Measurements from ENCODE around the gene TTLL10.

Gene TTLL10

DNA sequence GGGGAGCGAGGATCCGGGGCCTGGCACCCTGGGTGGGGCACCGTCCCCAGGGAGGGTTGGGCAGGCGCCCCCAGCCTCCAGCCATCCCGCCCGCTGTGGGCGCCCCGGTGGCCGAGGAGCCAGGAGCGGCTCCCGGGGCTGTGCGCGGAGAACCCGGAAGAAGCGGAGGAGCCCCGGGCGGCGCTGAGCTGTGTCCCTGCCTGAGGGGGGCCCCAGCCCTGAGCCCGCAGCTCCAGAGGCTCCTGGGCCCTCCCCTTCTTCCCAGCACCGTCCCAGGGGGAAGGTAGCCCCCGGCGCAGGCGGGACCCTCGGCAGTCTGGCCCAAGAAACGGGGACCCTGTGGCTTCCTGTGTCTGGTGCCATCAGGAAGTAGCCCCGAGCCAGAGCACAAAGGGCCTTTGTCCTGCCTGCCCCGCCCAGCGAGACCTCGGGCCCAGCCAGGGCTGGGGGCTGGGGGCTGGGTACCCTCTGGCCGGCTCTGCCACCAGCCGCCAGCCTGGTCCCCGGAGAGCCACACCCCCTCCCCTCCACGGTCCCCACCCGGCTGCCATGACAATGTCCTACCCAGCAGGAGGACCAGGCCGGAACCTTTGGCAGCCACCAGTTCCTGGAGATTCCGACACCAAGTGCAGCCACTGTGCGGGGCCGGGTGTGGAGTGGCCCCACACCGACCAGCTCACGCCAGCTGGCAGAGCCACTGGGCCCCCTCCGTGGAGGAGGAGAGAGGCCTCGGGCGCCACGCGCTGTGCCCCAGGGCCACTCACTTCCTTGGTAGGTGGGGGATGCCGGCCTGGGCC, 15.6 kb upstream of the TTLL10 start:
- DNase-seq (ENCODE audit: low read depth in 2 of 2): no peak

DNA sequence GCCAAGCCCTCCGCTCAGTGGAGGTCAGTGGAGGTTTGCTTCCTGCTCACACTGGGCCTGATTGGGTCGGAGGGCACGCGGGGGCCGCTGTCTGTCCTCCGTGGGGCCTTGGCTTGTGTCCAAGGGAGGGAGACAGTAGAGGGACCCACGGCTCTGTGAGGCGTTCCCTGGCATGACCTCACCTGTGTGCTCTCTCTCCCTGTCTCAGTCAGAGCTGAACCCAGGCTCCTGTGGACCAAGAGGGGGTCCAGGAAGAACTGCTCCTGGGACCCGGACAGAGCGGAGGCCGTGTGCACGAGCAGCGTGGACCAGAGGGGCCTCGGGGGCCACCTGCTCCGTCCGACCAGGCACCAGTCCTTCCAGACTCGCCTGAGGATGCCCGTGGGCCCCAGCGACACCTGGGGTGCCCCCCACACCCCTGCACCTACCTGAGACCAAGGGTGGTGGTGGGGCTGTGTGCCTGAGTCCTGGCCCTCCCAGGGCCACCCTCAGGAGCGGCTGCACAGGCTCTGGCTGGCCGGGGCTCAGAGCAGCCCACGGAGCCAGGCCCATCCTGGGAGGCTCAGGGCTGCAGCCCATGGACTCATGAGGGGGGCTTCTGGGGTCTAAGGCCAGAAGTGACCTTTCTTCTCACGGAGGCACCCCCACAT, 13.3 kb upstream of the TTLL10 start:
- DNase-seq (ENCODE audit: low read depth in 2 of 2): no peak

DNA sequence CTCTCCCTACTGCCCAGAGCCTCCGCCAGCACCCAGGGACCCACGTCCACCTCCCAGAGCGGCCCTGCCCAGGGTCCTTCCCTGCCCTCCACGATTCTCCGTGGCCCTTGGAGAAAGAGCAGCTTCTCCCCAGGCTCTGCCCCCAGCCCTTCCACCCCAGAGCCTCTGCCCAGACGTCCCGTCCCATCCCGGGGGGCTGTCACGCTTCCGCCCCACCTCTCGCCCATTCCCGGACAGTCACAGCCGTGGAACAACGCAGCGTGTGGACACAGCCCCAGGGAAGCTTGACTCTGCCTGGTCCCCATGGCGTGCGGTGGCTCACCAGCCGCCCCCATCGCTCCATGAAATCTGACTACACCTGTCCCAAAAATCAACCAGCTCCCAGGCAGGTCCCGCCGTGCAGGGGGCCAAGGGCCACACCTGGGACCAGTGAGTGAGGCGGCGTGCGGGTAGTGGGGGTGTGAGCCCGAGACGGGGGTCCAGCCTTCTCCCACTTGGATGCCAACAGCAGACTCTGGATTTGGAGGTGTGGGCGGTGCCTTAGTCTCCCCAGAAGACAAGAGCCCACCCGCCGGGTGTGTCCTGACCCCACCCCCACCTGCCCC, 12.5 kb upstream of the TTLL10 start:
- no peak for DNase-seq (ENCODE audit: low read depth in 2 of 2)

DNA sequence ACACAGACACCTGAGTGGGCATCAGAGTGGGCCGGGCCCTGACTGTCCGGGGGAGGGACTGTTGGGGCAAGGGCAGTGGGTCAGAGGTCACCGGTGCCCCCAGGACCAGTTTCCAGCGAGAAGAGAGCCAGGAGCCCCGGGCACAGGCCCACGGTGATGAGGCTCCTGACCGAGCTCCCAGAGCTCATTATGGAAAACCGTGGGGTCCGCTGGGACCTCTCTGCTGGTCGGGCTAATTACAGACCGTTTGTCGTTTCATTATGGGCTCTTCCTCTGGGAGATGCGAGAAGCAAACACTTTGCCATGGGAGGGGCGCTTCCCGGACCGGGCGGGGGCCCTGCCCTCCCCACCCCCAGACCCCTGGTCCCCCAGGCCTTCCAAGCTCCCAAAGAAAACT, 12.0 kb upstream of the TTLL10 start:
- DNase-seq (ENCODE audit: low read depth in 2 of 2): no peak

DNA sequence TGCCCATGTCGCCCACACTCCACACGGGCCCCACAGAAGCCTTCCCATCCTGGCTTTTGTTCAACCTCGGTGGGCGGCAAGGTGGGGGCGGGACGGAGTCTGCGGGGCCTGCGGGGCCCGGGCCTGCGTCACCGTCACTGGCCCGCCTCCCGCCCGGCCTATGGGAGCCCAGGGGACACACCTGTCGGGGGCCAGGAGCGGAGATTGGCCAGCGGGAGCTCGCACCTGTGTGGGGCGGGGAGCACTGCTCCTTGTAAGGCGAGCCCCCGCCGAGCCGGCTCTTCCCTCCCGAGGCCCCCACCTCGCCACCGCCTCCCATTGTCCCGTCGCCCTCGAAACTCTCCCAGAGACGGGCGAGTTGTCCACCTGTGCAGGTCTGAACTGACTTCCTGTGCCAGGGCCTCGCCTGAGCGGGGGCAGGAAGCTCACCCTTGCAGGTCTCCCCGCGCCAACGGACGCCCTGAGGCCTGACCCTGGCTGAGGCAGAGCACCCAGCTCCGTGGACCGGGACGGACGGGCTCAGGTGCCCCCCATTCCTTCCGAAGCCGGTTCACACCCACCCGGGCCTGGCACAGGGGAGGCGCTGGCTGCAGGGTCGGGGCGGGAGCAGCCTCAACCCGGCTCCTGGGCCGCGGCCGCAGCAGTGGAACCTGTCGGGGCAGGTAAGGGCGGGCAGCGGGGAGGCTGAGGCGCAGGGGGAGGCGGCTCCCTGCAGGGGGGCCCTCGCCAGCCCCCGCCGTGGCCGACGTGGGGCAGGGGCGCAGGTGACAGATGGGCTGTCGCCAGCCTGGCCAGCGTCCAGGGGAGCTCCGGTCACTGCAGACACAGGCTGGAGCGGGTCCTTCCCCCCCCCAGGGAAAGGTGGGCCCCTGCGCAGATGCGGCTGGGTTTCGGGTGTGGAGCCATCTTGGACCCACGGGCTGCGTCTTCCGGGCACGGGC, 10.8 kb upstream of the TTLL10 start:
- no peak for DNase-seq (ENCODE audit: low read depth in 2 of 2)

DNA sequence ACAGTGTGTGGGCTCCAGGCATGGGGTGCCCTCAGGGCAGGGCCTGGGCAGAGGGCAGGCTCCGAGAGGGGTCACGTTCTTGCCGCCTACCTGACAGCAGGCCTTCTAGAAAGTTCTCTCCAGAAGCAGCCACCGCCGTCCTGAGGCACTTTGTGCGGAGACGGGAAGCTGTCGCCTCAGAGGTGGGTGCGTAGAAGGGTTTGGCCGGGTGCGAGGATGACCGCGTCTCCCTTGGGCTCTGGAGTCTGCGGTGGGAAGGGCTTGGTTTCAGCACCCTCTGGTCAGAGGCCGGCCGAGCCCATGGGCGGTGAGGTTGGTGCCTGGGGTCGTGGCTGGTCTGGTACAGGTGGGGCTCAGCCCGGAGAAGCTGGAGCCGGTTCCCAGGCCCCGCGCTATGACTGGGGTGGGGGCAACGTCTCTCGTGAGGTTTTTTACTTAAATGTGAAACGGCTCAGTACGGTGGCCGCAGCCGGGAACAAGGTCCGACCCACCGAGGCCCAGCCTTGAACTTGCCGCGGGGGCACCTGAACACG, 10.1 kb upstream of the TTLL10 start:
- DNase-seq (ENCODE audit: low read depth in 2 of 2): no peak

DNA sequence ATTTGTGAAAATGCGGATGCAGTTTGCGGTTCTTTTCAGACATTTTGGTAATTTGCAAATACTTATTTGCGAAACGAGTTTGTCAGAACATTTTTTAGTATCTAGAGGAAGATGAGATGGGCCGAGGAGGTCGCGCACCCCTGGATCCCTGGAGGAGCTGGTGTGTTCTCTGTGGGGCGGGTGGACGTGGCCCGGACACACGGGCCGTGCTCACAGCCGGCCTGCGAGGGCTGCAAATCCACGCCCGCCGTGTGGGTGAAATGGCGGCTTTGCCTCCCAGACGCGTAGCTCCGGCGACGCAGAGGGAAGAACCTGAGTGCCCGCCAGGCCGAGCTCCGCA, 9.3 kb upstream of the TTLL10 start:
- DNase-seq (ENCODE audit: low read depth in 2 of 2): no peak

DNA sequence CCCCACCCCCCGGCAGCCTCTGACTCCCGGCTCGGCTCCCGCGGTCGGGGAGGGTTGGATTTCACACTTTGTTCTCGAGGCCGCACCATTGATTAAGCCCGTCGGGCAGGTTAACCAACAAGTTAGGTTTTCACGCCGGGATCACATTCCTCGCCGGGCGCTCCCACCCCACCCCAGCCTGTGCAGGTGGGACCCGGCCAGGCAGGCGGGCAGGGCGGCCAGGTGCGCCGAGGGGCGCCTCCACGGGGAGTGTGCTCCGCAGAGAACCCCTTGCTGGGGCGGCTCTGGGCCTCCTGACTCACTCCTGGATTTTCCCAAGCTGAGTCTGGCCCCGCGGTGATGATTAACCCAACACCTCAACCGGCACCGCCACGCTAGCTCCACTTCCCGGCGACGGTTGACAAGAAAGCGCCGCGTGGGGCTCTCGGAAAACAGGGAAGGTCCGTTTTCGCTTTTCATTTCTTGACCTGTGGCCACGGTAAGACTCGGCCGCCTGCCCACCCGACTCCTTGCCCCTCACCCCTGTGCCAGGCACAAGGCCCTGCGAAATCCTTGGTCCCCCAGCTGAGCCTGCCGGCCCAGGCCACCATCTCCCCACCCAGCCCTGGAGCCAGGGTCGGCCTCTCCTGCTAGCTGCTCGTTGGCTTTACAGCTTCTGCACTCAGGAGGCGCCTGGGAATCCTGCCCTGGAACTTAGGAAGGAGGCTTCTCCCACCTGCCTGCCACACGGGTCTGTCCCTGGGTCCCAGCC, 8.8 kb upstream of the TTLL10 start:
- no peak for DNase-seq (ENCODE audit: low read depth in 2 of 2)

DNA sequence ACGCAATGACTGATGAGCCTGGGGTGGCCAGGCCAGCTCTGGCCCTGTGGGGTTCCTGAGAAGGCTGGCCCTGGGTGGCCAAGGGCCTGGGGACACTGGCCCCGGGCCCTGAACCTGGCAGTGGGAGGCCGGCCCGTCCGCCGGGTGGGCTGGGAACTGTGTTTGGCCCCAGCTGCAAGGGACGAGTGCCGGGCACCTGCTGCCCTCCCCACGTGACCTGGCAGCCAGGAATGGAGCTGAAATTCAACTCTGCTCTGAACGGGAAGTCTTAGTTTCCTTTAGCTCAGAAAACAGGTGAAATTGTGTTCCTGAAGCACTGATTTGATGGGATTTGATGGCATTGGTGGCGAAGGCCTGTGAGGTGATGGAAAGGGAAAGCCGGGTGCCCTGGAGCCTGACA, 8.2 kb upstream of the TTLL10 start:
- DNase-seq (ENCODE audit: low read depth in 2 of 2): no peak

DNA sequence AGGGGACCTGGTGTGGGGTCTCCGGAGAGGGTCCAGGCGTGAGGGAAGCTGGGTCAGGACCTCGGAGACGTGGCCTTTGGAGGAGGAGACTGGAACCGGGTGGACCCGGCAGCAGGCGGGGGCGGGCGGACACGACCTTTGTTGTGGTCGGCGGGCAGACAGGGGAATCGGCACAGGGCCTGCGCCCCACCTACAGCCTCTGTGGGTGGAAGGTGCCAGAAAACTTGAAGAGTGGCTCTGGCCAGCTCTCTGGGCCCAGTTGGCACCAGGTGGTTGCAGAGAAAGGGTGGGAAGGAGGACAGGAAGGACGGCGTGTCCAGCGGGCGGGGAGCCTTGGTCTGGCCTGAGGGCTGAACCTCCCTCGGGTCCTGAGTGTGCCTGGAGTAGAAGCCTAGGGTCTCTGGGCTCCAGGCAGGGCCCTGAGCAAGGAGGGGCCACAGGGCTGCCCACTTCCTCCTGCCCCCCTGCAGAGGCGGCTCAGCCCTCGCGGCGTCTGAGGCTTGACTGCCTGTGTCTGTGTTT, 7.7 kb upstream of the TTLL10 start:
- DNase-seq (ENCODE audit: low read depth in 2 of 2): no peak

DNA sequence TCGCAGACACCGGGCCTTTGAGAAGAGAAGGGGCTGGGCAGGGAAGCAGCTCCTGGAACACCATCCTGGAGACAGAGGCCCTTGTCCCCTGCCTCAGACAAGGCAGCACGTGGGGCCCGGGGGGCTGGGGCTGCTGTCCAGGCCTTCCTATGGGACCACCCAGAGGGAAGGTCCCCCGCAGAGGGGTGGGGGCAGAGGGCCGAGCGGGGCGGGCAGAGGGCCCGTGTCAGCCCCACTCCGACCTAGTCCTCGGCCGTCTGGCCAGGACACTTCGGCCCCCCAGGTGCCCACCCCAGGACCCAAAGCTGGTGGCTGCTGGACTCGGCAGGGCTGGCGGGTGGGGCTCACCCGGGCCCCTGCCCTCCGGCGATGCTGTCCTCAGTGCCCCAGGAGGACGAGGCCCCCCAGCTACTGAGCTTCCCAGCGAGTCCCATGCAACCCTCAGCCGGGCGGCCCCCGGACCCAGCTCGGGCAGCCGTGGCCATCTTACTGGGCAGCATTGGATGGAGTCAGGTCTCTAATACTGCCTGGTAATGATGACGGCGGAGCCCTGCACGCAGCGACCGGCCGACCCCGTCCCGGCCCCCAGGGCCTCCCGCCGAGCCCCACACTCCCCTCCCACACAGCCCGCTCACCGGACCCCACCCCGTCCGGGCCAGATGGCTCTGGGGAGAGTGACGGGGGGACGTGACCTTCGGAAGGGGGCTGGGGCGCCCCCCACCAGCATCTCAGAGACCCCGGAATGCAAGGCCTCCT, 6.9 kb upstream of the TTLL10 start:
- DNase-seq (ENCODE audit: low read depth in 2 of 2): no peak

DNA sequence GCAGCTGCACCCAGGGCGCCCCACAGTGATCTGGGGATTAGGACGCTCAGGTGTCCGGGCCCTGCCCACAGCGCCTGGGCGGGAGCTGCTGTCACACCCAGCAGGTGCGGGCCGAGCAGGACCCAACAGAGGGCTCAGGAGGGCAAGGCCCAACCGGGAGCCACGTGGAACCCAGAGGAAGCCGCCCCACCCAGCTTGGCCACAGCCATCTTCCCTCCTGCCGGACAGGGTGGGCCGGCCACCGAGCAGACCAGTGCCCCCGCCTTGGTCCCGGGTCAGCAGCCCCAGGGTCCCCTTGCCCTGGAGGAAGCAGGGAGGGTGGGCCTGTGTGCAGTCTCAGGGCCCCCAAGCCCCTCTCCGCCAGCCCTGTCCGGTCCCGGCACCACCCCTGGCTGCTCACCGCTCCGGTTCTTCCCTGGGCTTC, 6.3 kb upstream of the TTLL10 start:
- no peak for DNase-seq (ENCODE audit: low read depth in 2 of 2)

DNA sequence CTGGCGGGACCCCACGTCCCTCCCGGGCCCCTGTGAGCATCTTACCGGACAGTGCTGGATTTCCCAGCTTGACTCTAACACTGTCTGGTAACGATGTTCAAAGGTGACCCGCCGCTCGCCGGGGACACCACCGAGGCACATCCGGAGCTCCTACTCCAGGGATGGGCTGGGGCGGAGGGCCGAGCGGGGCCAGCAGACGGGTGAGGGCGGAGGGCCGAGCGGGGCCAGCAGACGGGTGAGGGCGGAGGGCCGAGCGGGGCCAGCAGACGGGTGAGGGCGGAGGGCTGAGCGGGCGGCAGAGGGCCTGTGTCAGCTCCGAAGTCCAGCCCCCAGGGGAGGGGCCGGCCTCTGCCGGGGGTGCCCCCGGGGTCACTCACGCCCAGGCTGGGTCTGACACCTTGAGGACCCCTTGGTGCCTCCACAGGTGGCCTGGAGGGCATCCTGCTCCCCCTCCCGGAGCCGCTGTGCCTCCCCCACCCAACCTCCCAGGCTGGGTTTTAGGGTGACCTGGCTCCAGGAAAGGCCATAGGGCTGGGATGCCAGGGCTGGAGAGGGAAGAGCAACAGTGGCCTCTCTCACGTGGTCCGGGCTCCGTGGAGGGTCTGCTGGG, 5.7 kb upstream of the TTLL10 start:
- DNase-seq (ENCODE audit: low read depth in 2 of 2): no peak

DNA sequence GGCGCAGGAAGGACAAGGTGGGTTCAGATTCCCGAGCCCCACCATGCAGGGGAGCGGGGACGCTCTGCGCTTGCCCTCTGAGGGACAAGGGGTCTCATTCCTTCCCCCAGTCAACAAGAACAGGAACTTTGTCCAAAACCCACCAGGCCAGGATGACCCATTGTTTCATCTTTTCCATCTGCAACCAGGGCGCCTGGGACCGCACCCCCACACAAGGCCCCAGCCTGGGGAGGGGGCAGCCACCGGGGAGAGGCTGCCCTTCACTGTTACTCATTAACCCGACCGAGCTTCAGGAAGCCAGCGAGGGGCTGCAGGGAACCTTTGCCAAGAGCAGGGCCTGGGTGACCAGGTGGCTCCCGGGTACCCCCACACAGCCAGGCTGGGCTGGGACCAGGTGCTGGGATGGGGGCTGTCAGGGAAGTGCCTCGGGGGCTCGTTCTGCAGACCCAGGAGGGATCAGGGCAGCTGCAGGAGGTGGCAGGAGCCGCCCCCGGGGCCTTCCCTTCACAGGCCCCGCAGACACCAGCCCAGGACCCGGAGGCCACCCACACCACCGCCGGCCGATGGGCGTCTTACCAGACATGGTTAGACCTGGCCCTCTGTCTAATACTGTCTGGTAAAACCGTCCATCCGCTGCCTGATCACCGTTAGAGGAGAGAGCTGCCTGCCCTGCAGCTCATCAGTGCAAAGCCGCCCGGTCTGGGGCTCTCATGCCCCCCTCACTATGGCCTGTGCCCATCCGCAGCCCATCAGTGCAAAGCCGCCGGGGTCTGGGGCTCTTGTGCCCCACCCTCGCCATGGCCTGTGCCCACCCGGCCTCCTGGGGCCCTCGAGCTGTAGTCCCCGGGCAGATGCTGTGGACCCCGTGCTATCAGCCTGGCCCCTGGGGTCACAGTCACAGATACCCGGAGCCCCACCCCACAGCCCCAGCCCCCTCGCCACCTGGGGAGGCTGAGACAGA, 4.9 kb upstream of the TTLL10 start:
- DNase-seq (ENCODE audit: low read depth in 2 of 2): no peak

DNA sequence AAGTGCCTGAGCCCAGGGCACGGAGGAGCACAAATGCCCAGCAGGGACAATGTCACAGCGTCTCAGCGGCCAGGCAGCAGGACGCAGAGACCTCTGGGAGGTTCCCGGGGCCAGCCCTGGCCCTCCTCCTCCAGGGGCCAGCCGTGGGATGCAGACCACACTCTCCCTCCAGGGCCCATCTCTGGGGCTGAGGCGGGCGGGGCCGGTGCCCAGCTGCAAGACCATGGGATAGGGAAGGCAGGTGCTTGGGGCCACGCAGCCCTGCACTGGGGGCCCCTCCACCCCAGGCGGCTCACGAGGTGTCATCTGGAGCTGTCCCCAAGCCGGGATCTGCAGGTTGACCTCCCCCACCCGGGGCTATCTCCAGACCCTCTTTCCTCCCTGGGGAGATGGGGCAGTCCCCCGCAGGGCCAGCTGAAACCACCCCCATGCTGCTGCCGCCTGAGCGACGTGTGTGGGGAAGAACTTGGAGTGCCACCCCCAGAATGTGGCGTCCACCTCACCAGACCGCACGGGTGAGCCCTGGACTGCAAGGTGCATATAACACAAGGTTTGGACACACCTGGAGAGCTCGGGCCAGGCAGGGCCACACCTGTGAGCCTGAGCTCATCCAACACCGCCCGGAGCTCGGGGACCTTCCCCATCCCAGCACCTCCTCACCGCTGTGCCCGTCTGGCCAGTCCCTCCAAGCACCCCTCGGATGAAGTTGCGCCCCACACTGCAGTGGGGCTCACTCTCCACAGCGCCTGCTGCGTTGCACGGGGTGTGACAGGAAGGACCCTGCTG, 4.1 kb upstream of the TTLL10 start:
- no peak for DNase-seq (ENCODE audit: low read depth in 2 of 2)

DNA sequence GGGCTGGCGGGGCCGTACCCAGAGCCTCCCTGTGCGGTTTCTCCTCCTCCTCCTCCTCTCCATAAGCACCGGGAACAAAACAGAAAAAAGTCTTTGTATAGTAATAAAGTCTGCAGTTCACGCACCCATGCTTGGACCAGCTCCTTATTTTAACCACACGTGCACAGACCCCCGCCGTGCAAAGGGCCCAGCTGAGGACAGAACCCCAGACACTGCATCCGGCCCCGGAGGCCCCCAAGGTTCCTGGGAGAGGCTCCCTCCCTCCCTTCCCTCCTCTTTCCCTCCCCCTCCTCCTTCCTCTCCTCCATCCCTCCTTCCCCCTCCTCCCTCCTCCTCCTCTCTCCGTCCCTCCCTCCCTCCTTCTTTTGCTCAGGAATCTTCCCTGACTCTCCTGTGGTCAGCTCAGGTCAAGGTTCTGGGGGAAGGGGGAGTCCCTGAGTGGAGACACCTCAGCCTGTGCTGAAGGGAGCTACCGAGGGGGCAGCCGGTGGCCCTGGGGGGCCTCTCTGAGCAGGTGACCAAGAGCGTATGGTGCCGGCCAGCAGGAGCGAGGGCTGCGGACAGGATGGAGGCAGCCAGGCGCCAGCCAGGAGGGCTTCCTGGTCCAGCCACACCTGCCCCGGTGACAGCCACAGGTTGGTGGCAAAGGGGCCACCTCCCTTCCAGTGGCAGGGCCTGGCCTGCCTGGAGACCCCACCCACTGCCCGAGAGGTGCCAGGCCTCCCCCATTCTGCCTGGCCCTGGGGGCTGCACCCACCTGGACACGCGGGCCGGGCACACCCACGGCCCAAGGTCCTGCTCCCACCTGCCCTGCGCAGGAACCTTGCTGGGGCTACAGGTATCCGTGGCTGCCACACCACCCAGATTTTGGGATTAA, 3.2 kb upstream of the TTLL10 start:
- DNase-seq (ENCODE audit: low read depth in 2 of 2): no peak

DNA sequence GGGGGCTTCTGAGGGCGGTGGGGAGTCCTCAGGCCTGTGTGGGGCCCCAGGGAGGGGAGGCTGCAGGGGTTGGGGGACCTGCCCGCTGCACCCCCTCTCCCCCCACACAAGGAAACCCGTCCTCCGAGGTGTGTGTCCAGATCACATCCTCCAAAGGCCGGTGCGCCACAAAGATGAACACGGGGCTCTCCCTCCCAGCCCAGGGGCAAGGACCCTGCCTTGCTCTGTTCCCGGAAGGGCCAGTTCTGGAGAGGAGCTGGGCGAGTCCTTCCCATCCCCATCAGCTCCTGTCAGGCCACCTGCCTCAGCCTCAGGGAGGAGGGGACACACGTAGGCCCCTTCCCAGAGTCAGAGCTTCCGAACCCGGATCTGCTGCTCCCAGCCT, 2.5 kb upstream of the TTLL10 start:
- DNase-seq (ENCODE audit: low read depth in 2 of 2): no peak

Data from fibroblast of skin of left biceps (primary cell).